ENCODE data around the gene EFNA3.

EFNA3 gene

GRCh38 chr1:155133799-155134281 lies 55.2 kb downstream of the EFNA3 start:
- no peak for DNase-seq (ENCODE audit: low read depth)

GRCh38 chr1:155134322-155134721 lies 55.7 kb downstream of the EFNA3 start:
- DNase-seq (ENCODE audit: low read depth), result no peak

- peak; percentile 78 for DNase-seq (ENCODE audit: low read depth)
Observed at GRCh38 chr1:155134880-155135414, 56.3 kb downstream of the EFNA3 start.

GRCh38 chr1:155135415-155136028 lies 56.9 kb downstream of the EFNA3 start, which contains the start of gene SLC50A1:
Gene SLC50A1, plus strand, starts transcription at chr1:155135852. Its CDS starts 60 bp downstream, at chr1:155135912.
- peak; percentile 62 for DNase-seq (ENCODE audit: low read depth)

GRCh38 chr1:155136748-155137147 lies 58.1 kb downstream of the EFNA3 start:
- no peak for DNase-seq (ENCODE audit: low read depth)

Data from HS-27A (cell line).